ENCODE results near the gene ACP5. TPM values are rescaled to one million over a fixed set of nuclear protein-coding genes. Genes with fewer than 3 reads are reported as not detected.
A peak's percentile ranks its signal among the peaks of the same experiment; 100 is the strongest.

The ACP5 gene
- total RNA-seq, 3 donors from 2014 or later (not counting 1 experiment from before 2014, with no cell fraction given), result 14.9 to 20.3 (median 18.8) TPM

DNA sequence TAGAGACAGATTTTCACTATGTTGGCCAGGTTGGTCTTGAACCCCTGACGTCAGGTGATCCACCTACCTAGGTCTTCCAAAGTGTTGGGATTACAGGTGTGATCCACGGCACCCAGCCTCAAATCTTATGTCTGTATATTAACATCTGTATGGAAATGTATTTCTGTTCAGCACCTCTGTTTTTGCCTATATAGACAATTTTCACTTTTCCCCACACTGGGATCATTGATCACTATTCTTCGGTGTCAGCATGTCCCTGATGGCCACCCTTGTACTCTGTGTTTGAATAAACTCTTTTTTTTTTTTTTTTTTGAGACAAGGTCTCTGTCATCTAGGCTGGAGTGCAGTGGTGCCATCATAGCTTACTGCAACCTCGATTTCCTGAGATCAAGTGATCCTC is 16.6 kb upstream of the ACP5 start:
- no peaks in the 10 kb centered on the region for H3K9me3 Mint-ChIP-seq
- Histone ChIP-seq H3K9me3 (ENCODE audit: control insufficient read depth, insufficient read depth, low read length) (no peaks in the 10 kb centered on the region), H3K36me3 (ENCODE audit: control insufficient read depth, insufficient read depth, low read length) (no peaks in the 10 kb centered on the region), H3K27ac (ENCODE audit: low read length) (no peak overlapping the region), H3K27me3 (ENCODE audit: control insufficient read depth, insufficient read depth, low read length) (no peaks in the 10 kb centered on the region), H3K4me3 (ENCODE audit: low read length) (no peak overlapping the region), H3K4me1 (ENCODE audit: control insufficient read depth, insufficient read depth, low read length) (peaks cover 16% of the 10 kb centered on the region)
- WGBS (ENCODE audit: insufficient coverage), result 92% methylated on average over 4 of the region's 4 CpGs
- H3K36me3 Mint-ChIP-seq, result no peaks in the 10 kb centered on the region
- no peak overlapping the region for H3K4me3 Mint-ChIP-seq
- intact Hi-C loops (cut with micrococcal nuclease), result no loop called here
- H3K4me1 Mint-ChIP-seq, result peaks cover 13 to 17% of the 10 kb centered on the region in 2 donors
- DNase-seq, result no peak
- H3K27me3 Mint-ChIP-seq (ENCODE audit: low read depth in 2 of 2), result no peaks in the 10 kb centered on the region
- ATAC-seq, result no peak
- TF ChIP-seq, protein P1, sequence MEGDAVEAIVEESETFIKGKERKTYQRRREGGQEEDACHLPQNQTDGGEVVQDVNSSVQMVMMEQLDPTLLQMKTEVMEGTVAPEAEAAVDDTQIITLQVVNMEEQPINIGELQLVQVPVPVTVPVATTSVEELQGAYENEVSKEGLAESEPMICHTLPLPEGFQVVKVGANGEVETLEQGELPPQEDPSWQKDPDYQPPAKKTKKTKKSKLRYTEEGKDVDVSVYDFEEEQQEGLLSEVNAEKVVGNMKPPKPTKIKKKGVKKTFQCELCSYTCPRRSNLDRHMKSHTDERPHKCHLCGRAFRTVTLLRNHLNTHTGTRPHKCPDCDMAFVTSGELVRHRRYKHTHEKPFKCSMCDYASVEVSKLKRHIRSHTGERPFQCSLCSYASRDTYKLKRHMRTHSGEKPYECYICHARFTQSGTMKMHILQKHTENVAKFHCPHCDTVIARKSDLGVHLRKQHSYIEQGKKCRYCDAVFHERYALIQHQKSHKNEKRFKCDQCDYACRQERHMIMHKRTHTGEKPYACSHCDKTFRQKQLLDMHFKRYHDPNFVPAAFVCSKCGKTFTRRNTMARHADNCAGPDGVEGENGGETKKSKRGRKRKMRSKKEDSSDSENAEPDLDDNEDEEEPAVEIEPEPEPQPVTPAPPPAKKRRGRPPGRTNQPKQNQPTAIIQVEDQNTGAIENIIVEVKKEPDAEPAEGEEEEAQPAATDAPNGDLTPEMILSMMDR (IDR thresholded peaks at IDR 0.05), result no peak
- H3K27ac Mint-ChIP-seq, result no peak overlapping the region

DNA sequence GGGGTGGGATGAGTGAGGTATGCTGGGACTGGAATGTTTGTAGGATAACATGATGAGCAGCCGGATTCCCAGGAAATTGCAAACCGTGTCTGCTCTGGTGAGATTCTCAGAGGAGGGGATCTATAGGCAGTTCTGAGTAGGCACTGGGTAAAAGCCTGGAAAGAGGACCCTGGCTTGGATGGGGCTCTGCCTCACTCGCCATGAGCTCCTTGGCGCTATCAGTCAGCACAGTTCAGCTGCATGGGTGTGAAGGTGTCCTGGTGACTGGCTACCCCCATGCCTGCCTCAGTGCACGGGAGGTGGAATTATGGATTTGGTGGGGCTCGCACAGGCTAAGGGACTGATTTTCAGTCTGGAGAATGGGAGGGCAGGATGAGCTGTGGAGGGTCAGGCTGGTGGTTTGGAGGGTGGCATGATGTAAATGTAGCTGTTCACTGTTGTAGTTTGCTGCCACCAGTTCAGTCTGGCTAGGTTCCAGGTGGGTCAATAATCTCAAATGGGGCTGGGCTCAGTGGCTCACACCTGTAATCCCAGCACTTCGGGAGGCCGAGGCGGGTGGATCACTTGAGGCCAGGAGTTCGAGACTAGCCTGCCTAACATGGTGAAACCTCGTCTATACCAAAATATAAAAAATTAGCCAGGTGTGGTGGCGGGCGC is 10.7 kb upstream of the ACP5 start:
- TF ChIP-seq, protein P1 (IDR thresholded peaks at IDR 0.05), result no peak
- no peak overlapping the region for H3K4me3 ChIP-seq (ENCODE audit: low read length)
- H3K4me1 ChIP-seq (ENCODE audit: control insufficient read depth, insufficient read depth, low read length), result peaks cover 21% of the 10 kb centered on the region
- H3K4me3 Mint-ChIP-seq, result no peak overlapping the region
- H3K27ac ChIP-seq (ENCODE audit: low read length), result no peak overlapping the region
- DNase-seq, result no peak
- WGBS (ENCODE audit: insufficient coverage), result 85% methylated on average over 13 of the region's 13 CpGs
- peak overlapping the region in 1 of 2 donors; percentile 71 for H3K27ac Mint-ChIP-seq
- ATAC-seq, result no peak
- intact Hi-C loops (cut with micrococcal nuclease), result loop anchor here (1.0 to 5.0 kb wide), 4 partner anchors 28 to 296 kb away; no protein-coding TSS in a partner anchor
- H3K36me3 ChIP-seq (ENCODE audit: control insufficient read depth, insufficient read depth, low read length), result no peaks in the 10 kb centered on the region
- peaks cover 5 to 10% of the 10 kb centered on the region in 2 donors for H3K4me1 Mint-ChIP-seq
- no peaks in the 10 kb centered on the region for H3K27me3 ChIP-seq (ENCODE audit: control insufficient read depth, insufficient read depth, low read length)
- no peaks in the 10 kb centered on the region for H3K9me3 ChIP-seq (ENCODE audit: control insufficient read depth, insufficient read depth, low read length)
- H3K27me3 Mint-ChIP-seq (ENCODE audit: low read depth in 2 of 2), result no peaks in the 10 kb centered on the region
- no peaks in the 10 kb centered on the region for H3K36me3 Mint-ChIP-seq
- no peaks in the 10 kb centered on the region for H3K9me3 Mint-ChIP-seq

DNA sequence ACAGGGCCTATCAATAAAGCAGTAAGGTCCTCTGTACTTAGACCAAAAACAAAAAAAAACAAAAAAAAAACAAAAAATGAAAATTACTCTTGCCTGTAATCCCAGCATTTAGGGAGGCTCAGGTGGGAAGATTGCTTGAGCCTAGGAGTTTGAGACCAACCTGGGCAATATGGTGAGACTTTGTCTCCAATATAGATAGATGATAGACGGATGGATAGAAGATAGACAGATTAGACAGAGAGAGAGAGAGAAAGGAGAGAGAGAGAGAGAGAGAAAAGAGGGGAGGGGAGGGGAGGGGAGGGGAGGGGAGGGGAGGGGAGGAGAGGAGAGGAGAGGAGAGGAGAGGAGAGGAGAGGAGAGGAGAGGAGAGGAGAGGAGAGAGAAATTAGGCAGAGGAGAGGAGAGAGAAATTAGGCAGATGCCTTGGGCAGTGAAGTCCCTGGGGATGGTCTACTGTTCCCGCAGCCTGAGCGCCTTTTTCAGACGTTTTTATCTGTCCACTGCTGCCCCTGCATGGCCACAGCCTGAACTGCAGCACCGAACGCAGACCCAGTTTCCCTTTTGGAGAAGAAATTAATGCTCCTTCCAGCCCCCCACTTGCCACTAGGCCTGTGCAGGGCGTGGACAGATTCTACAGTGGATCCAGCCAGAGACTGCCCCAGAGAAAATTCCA is 10.0 kb upstream of the ACP5 start:
- Mint-ChIP-seq H3K4me3 (no peak overlapping the region), H3K27ac (peak overlapping the region in 1 of 2 donors; percentile 71), H3K4me1 (peaks cover 5 to 10% of the 10 kb centered on the region in 2 donors), H3K9me3 (no peaks in the 10 kb centered on the region), H3K36me3 (no peaks in the 10 kb centered on the region), H3K27me3 (ENCODE audit: low read depth in 2 of 2) (no peaks in the 10 kb centered on the region)
- intact Hi-C loops (cut with micrococcal nuclease), result loop anchor here (1.0 to 5.0 kb wide), 4 partner anchors 27 to 295 kb away; no protein-coding TSS in a partner anchor
- H3K27ac ChIP-seq (ENCODE audit: low read length), result no peak overlapping the region
- peak; percentile 93 to 100 (median 98) for ATAC-seq
- H3K27me3 ChIP-seq (ENCODE audit: control insufficient read depth, insufficient read depth, low read length), result no peaks in the 10 kb centered on the region
- TF ChIP-seq, protein P1 (IDR thresholded peaks at IDR 0.05), result peak; percentile 84
- H3K4me3 ChIP-seq (ENCODE audit: low read length), result no peak overlapping the region
- no peaks in the 10 kb centered on the region for H3K36me3 ChIP-seq (ENCODE audit: control insufficient read depth, insufficient read depth, low read length)
- DNase-seq, result peak; percentile 76 to 86
- H3K4me1 ChIP-seq (ENCODE audit: control insufficient read depth, insufficient read depth, low read length), result peaks cover 23% of the 10 kb centered on the region
- 4% methylated on average over 6 of the region's 7 CpGs for WGBS (ENCODE audit: insufficient coverage)
- H3K9me3 ChIP-seq (ENCODE audit: control insufficient read depth, insufficient read depth, low read length), result no peaks in the 10 kb centered on the region
